ENCODE results near the gene SNX30. TPM values are rescaled to one million over a fixed set of nuclear protein-coding genes. Genes with fewer than 3 reads are reported as not detected.

SNX30 gene
- total RNA-seq, 2 donors from 2014 or later = 5.0 to 5.7 TPM

DNA sequence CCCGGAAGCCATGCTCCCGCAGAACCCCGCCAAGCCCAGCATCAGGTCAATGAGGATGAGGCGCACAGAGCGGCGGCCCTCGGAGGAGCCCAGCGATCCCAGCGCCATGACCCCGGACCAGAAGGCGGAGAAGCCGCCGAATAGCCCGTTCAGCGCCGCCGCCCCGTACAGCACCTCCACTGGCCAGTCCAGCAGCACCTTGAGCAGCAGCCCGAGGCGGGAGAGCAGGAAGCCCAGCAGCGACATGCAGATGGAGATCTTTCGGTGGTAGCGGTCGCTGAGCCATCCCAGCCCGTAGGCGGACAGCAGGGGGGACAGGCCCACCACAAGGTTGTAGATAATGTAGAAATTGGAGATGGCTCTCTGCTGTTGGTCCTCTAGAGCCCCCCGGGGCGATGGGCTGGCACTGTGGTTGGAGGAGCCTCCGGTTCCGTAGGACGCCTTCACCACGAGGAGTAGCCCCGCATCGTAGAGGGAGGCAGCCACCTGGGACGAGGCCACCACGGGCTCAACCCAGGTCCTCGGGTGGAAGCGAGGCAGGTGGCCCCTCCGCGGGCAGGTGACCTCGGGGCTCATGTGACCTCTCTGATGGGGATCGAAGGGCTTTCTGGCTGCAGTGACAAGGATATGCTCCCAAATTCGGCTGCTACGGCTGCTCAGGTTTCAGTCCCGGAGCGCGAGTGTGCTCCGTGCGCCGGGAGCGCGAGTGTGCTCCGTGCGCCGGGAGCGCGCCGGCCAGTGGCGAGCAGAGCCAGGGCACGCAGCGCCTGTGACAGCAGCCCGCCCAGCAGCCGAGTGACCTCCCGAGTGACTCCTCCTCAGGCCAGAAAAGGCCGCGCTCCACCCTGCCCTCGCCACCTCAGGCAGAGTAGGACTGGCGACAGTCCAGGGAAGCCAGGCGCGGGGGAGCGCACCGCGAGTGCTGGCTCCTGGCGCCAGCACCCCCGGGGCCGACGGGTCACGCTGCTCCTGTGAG lies 139.8 kb downstream of the SNX30 start, which contains the start of gene SLC46A2:
Gene SLC46A2, minus strand, starts transcription at position 771 of the 976 bp plus-strand sequence. Its CDS starts 195 bp downstream, at position 576.
- H3K9me3 ChIP-seq = no peaks in the 10 kb centered on the region
- TF ChIP-seq, protein P1, sequence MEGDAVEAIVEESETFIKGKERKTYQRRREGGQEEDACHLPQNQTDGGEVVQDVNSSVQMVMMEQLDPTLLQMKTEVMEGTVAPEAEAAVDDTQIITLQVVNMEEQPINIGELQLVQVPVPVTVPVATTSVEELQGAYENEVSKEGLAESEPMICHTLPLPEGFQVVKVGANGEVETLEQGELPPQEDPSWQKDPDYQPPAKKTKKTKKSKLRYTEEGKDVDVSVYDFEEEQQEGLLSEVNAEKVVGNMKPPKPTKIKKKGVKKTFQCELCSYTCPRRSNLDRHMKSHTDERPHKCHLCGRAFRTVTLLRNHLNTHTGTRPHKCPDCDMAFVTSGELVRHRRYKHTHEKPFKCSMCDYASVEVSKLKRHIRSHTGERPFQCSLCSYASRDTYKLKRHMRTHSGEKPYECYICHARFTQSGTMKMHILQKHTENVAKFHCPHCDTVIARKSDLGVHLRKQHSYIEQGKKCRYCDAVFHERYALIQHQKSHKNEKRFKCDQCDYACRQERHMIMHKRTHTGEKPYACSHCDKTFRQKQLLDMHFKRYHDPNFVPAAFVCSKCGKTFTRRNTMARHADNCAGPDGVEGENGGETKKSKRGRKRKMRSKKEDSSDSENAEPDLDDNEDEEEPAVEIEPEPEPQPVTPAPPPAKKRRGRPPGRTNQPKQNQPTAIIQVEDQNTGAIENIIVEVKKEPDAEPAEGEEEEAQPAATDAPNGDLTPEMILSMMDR (IDR thresholded peaks at IDR 0.05) = no peak
- no peak for DNase-seq (ENCODE audit: low spot score)
- H3K27me3 ChIP-seq = no peaks in the 10 kb centered on the region
- H3K27ac ChIP-seq = no peak within 1 kb of the TSS
- peak within 1 kb of the TSS; percentile 30 to 46 for H3K4me3 ChIP-seq
- peaks cover 0 to 15% of the 10 kb centered on the region in 2 donors for H3K4me1 ChIP-seq
- H3K36me3 ChIP-seq = no peaks in the 10 kb centered on the region

DNA sequence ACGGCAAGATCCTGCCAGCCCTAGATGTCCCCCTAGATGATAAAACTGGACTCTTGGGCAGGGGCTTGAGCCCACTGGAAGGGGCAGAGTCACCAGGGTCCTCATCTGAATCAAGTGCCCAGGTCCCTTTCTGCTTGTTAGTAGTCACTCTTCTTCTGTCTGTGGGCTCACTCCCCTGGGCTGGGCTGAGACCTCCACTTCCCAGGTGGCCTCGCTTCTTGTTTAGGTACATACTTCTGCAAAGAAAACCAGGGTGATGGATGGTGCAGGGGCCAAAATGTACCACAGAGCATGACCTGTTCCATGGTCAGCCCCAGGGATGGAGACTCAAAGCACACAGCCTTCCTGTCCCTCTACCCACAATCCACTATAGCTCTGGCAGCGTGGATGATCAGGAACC lies 141.0 kb downstream of the SNX30 start:
- Histone ChIP-seq H3K9me3 (no peaks in the 10 kb centered on the region), H3K4me1 (peaks cover 0 to 15% of the 10 kb centered on the region in 2 donors), H3K27ac (no peak overlapping the region), H3K27me3 (no peaks in the 10 kb centered on the region), H3K4me3 (no peak overlapping the region), H3K36me3 (no peaks in the 10 kb centered on the region)
- DNase-seq (ENCODE audit: low spot score) = no peak
- TF ChIP-seq, protein P1 (IDR thresholded peaks at IDR 0.05) = no peak

DNA sequence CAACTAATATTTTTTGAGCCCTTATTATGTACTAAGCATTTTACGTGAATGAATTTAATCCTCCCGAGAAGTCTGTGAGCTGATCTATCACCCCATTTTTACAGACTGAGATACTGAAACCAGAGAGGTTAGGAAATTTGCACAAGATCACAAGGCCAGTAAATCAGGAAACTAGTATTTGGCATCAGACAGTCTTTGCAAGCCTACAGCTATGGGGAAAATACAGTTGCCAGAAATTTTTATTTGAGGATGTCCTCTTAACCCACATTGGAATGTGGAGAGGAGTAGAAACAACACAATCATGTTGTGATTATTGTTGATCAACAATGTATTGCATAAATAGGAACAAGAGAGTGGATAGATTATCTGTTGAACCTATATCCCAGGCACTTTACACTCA lies 142.4 kb downstream of the SNX30 start:
- Histone ChIP-seq H3K4me3 (no peak overlapping the region), H3K36me3 (no peaks in the 10 kb centered on the region), H3K4me1 (peaks cover 0 to 15% of the 10 kb centered on the region in 2 donors), H3K27ac (no peak overlapping the region), H3K9me3 (no peaks in the 10 kb centered on the region), H3K27me3 (no peaks in the 10 kb centered on the region)
- DNase-seq (ENCODE audit: low spot score) = no peak
- TF ChIP-seq, protein P1 (IDR thresholded peaks at IDR 0.05) = no peak

DNA sequence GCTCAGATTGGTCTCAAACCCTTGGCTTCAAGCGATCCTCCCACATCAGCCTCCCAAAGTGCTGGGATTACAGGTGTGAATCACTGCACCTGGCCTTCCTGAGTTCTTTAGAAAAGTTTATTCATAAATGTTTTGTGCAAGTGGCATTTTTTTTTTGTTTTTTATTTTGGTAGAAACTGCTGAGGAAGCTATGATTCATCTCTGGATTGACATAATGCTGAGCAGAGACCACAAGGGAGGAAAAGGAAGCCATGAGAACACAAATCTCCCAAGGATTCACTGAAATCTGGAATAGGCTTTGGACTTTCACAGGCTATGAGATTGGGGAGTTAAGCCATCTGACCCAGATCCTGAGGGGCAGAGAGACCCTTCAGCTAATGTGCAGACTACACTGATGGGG lies 143.5 kb downstream of the SNX30 start:
- peaks cover 0 to 15% of the 10 kb centered on the region in 2 donors for H3K4me1 ChIP-seq
- DNase-seq (ENCODE audit: low spot score) = no peak
- H3K27ac ChIP-seq = no peak overlapping the region
- H3K36me3 ChIP-seq = no peaks in the 10 kb centered on the region
- TF ChIP-seq, protein P1 (IDR thresholded peaks at IDR 0.05) = no peak
- no peaks in the 10 kb centered on the region for H3K9me3 ChIP-seq
- no peaks in the 10 kb centered on the region for H3K27me3 ChIP-seq
- no peak overlapping the region for H3K4me3 ChIP-seq

DNA sequence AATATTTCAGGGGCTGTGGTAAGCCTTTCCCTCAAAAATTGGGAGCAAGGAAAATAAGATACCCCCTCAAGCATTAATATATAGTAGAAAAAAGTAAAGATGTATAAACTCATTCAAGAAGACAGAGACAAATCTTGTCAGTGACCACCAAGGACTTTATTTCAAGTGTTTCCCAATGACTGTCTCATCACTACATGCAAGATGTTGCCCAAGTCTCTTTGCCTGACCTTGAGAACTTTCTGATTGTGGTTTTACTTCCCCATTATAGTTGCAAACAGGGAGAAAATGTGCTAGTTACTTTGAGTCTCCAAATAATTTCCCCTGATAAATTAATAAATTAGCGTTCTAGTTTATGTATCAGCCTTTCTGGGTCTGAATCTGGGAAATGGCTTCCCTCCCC lies 144.1 kb downstream of the SNX30 start:
- H3K27ac ChIP-seq = no peak overlapping the region
- TF ChIP-seq, protein P1 (IDR thresholded peaks at IDR 0.05) = no peak
- no peaks in the 10 kb centered on the region for H3K27me3 ChIP-seq
- DNase-seq (ENCODE audit: low spot score) = no peak
- peaks cover 0 to 14% of the 10 kb centered on the region in 2 donors for H3K4me1 ChIP-seq
- no peaks in the 10 kb centered on the region for H3K36me3 ChIP-seq
- H3K9me3 ChIP-seq = no peaks in the 10 kb centered on the region
- H3K4me3 ChIP-seq = no peak overlapping the region

All from right atrium auricular region (tissue), 2 donors.